SK-N-SH (cell line): ENCODE data around the gene AGMAT.

Experiments
- MXI1 ChIP-seq: IDR thresholded peaks from 2 replicates; pipeline ENCODE4 v1.6.1; 2012; ENCODE audit warnings: mild to moderate bottlenecking, low read depth, low read length, improper control_type of control experiment
- TF ChIP-seq, protein P1 (sequence below): fragments of 200-600 bp; sonication (generic); IDR thresholded peaks from 2 replicates; pipeline ENCODE4 v1.6.1; 2017; ENCODE audit warnings: antibody characterized with exemption, mild to moderate bottlenecking, moderate library complexity

- TF ChIP-seq, protein P1, sequence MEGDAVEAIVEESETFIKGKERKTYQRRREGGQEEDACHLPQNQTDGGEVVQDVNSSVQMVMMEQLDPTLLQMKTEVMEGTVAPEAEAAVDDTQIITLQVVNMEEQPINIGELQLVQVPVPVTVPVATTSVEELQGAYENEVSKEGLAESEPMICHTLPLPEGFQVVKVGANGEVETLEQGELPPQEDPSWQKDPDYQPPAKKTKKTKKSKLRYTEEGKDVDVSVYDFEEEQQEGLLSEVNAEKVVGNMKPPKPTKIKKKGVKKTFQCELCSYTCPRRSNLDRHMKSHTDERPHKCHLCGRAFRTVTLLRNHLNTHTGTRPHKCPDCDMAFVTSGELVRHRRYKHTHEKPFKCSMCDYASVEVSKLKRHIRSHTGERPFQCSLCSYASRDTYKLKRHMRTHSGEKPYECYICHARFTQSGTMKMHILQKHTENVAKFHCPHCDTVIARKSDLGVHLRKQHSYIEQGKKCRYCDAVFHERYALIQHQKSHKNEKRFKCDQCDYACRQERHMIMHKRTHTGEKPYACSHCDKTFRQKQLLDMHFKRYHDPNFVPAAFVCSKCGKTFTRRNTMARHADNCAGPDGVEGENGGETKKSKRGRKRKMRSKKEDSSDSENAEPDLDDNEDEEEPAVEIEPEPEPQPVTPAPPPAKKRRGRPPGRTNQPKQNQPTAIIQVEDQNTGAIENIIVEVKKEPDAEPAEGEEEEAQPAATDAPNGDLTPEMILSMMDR, result no peak
- no peak for TF ChIP-seq MXI1
Measured at GRCh38 chr1:15546641-15547040, 38.2 kb downstream of the AGMAT start.
